NCI-H1694 (cell line): Measurements from ENCODE around the gene FAM3C.
A peak's percentile ranks its signal among the peaks of the same experiment; 100 is the strongest.

Experiments
- DNase-seq: peaks from one replicate; lab custom pipeline; 2025; lab: John Stamatoyannopoulos, UW

The FAM3C gene

GRCh38 chr7:121379930-121380329 is 16.2 kb downstream of the FAM3C start:
- DNase-seq = no peak

GRCh38 chr7:121376979-121377378 is 19.1 kb downstream of the FAM3C start:
- DNase-seq = no peak

GRCh38 chr7:121373177-121373576 is 22.9 kb downstream of the FAM3C start:
- no peak for DNase-seq

GRCh38 chr7:121372376-121373010 is 23.6 kb downstream of the FAM3C start:
- no peak for DNase-seq

GRCh38 chr7:121371883-121372282 is 24.2 kb downstream of the FAM3C start:
- no peak for DNase-seq

DNA sequence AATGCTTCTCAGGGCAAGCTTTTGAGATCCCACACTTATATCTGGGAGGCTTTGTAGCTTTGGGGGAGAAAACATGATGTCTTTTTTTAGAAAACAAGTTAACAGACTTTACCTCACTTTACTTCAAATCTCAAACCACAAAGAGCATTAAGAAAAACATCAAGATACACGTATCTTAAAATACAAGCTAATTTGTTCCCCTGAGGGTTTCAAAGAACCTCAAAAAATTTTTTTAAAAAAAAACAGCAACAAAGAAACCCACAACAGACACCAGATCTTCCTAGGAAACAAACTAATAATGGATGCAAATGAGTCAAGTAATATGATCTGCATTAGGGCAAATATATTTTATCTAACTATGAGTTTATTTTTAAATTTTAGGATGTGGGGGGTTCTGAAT is 24.7 kb downstream of the FAM3C start:
- DNase-seq = no peak

- no peak for DNase-seq
Measured at GRCh38 chr7:121369462-121369861, 26.6 kb downstream of the FAM3C start.

GRCh38 chr7:121366852-121367431 is 29.2 kb downstream of the FAM3C start:
- no peak for DNase-seq

DNA sequence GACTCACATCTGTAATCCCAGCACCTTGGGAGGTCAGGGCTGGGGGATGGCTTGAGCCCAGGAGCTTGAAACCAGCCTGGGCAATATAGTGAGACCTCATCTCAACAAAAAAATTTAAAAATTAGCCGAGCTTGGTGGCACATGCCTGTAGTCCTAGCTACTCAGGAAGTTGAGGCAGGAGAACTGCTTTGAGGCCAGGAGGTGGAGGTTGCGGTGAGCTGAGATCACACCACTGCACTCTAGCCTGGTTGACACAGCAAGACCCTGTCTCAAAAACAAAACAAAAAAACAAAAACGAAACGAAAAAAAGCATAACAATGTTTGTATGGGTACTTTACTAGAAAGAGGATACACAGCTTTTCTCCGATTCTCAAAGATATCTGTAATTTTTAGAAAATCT is 35.5 kb downstream of the FAM3C start:
- DNase-seq = no peak

GRCh38 chr7:121355574-121355973 is 40.5 kb downstream of the FAM3C start:
- no peak for DNase-seq

DNA sequence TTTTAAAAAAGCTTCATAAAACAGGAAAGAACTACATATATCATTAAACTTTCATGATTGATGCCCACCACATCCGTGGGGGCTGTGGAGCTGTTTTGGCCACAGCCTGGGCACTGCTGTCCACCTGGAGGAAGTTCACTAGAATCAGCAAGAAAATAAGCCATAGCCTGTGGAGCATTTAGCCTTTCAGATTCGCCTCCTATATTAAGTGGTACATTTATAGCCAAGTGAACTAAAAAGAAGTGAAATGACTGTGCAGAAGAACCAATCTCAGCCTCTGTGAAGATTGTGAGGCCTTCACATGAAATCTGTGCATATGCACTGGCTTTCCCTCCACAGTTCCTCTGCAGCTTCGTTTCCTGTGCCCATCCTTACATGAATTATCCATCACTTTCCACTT is 43.8 kb downstream of the FAM3C start:
- no peak for DNase-seq

GRCh38 chr7:121351682-121352081 is 44.4 kb downstream of the FAM3C start:
- DNase-seq = no peak

DNA sequence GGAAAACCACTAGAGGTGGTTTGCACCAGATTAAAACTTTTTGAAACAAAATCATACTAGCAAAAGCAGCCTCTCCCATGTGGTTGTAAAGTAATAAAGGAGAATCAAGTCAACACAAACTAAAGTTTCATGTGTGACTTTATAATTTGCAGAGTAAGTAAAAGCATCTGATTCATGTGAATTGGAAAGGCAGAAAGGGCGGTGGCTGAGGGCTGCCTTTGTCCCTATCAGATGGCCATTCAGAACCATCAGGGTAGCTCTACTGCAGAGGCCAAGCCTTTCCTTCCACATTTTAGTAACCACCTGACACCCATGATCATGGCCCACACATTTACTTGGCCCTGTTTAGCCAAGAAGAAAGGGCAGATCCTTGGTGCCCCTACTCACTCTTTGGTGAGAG is 51.6 kb downstream of the FAM3C start:
- DNase-seq = no peak

DNA sequence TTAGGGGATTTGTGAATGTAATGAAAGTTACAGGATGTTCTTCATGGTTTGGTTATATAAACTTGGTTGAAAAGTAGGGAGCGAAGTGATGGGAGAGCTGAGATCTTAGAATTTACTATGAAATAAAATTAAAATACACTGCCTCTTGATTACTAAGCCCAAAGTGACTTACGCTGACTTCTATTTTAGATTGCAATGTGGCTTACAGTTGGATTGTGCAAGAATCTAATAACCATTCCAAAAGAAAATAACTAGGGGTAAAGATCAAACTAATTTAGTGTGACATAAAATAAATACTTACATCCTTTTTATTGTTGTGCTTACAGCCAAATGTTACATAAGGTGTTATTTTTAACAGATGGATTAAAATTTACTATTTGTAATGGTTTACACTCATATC is 52.0 kb downstream of the FAM3C start:
- DNase-seq = no peak

DNA sequence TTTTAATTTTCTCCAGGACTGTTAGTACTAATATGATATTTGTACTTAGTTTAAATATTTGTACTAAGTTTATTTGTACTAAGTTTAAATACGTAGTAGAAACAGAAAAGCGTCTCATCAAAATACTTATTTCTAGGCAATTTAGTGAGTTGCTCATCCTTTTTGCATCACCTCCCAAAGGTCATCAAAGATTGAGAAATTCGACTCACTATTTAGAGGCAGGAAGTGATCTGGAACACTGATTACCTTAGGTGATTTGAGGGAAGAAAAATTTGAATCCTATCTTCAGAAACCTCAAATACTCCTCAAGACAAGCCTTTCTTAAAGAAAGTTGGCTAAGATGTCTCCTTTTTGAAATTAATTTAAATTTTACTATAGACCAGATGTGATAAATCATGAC is 52.8 kb downstream of the FAM3C start:
- DNase-seq = no peak

DNA sequence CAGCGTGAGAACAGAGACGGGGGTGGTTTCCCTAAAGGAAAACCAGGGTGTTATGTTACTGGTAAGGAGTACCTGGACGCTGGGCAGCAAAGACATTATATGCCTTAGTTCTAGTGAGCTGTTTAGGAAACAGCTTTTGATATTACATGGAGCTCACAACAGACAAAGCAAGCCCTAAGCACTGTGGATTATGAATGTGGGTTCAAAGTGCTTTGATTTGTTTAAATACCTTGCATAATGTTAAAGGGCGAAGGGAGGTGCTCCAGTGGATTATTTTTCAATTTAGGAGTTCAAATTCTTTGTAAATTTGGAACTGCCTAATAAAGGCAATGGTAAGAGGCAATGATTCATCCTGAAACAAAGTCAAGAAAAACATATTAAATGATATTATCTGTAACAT is 53.5 kb downstream of the FAM3C start:
- DNase-seq = no peak

DNA sequence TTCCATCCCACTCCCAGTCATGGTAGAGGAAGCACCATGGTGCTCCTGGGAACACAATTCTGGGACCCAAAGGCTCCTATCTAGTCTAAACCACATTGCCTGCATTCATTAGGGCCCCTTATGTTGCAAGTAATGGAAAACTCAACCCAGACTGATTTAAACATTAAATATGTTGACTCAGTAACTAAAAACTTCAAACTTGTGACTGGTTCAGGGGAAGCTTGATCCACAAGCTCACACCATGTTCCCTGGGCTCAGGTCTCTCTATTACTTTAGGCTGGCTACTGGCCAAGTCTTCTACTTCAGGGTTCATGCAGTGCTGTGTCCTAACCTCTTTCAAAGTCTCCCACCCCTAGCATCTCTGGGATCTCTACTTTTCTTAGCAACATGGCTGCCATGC is 54.2 kb downstream of the FAM3C start:
- no peak for DNase-seq

- DNase-seq = no peak
Measured at GRCh38 chr7:121339082-121339481, 57.0 kb downstream of the FAM3C start.

DNA sequence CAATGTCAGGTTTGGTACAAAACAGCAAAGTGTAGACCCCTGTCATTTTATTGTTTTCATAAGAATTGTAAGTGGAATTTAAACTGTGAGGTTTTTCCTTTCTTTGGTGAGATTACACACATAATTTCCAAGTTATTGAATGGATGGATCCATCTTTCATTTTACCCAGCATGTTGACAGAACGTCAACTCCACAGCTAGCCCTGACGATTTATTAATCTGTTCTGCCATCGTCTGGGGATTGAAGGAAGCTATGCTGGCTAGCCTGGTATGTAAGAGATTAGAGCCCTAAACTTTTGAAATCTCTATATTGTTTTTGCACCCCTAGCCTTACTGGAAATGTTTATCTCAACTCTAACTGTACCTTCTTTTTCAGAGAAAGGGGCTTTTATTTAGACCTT is 58.7 kb downstream of the FAM3C start:
- DNase-seq = peak; percentile 61

DNA sequence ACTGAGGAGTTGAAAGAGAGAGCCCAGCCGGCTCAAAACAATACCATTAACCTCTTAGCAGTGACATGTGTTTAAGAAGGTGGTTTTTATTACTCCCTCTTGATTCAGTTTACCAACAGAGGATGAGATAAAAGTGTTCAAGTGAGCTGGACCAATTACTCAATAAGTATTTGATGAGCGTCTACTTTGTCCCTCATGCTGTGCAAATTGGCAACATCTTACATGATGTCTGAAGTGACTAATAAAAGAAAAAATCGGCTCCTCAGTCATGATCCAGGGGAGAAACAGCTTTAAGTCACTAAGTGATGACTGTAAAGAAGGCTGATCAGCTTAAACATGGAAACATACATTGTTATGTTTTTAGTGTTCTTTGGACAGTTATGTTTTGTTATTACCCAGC is 59.5 kb downstream of the FAM3C start:
- DNase-seq = no peak

DNA sequence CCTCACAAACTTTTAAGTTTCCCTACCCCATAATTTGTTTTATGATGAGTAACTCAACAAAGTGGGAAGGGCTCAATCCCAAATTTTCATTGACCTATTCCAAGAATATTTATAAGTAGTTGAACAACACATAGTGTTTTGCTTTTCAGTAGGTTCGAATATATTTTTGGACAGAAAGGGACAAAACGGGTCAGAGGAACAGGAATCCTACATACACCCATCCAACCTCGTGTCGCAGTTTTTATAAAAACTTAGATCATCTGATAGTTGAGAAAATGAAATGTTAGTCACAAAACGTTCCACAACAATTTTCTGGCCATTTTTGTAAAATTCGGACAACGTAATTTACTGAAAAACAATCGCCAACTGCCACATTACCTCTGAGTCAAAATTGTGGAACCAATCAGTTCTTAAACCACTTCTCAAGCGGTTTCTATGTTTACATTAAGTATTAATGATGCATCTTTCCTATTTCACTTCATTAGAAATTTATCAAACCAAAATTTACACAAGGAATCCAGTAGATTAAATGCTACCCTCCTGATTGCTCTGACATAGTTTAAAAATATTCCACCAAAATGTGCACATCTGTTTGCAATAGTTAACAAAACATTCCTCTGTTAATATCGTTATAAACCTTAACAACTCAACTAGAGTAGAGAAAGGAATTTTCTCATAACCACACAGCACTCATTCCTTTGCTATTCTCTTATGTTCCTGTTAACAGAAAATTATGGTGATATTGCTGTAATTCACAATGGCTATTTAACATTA is 61.0 kb downstream of the FAM3C start:
- no peak for DNase-seq

DNA sequence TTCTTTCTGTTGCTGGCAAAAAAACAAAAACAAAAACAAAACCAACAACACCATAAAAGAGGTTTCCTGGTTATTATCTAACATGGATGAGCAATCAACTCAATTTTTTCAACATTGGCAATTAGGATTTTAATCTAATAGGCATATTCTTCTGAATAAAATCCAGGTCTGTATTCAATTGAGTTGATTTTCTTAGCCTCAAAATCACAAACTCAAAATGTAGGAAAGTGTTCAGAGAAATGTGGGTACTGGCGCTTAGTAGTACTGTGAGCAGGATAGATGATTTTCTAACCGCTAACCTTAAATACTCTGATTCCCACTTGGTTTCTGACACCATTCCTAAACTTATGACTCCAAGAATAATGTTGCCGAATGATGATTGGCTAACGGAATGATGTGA is 61.7 kb downstream of the FAM3C start:
- DNase-seq = no peak

GRCh38 chr7:121331574-121331973 is 64.5 kb downstream of the FAM3C start:
- no peak for DNase-seq

DNA sequence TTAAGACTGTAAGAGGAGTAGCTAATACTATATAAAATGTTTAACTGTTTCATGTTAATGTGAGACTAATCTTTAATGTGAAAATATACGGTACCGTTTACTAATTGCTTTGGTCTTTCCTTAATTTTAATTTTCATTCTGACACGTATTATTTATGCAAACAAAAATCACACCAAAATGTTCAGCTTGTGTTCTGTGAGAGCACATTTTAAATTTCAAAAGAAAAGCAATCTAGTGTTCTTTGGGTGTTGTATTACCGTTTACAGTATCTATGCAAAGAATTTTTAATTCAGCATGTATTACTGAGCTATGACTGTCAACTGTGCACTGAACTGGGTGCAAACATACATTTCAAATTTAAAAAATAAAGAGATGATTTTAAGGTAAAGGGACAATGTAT is 65.1 kb downstream of the FAM3C start:
- no peak for DNase-seq
